ENCODE data around the gene TSNAX. TPM values are rescaled to one million over a fixed set of nuclear protein-coding genes. Genes with fewer than 3 reads are reported as not detected.

Gene TSNAX
- total and polyA plus RNA-seq, 4 donors, result 12.8 to 25.4 (median 19.6) TPM

DNA sequence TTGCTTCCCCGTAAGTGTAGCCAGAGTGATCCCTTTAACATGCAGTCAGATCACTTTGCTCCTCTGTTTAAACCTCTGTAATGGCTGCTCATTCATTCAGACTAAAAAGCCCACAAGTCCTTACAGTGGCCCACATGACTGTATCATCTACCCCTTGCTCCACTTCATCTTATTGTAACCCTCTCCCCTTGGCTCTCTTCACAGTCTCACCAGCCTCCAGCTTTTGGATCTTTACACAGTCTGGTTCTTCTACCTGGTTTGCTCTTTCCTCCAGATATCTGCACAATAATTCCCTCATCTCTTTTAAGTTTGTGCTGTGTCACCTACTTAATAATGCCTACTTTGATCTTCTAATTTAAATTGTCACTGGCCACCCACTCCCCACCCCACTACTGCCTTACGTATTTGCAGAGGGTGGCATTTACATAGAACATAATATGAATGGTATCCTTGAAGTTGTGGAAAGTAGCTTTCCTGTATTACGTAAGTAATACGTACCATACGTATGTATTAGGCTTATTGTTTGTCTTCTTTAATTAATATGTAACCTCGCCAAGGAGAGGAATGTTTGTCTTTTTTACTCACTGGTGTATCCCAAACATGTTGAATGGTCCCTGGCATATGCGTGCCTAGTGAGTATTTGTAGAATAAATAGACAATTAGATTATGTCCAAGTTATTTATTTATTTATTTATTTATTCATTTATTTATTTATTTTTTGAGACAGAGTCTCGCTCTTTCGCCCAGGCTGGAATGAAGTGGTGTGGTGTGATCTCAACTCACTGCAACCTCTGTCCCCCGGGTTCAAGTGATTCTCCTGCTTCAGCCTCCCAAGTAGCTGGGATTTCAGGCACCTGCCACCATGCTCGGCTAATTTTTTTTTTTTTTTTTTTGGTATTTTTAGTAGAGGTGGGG is 48.6 kb downstream of the TSNAX start:
- Histone ChIP-seq H3K27ac (ENCODE audit: low read depth in 1 of 2, low read length in 2 of 2) (no peak overlapping the region), H3K9ac (ENCODE audit: low read depth in 1 of 2, low read length in 2 of 2) (no peak overlapping the region), H3K36me3 (ENCODE audit: control insufficient read depth in 4 of 4, insufficient read depth in 3 of 4, low read depth in 1 of 4, low read length in 3 of 4) (peaks cover 0 to 2% (median 0%) of the 10 kb centered on the region in 4 donors), H3K27me3 (ENCODE audit: control insufficient read depth in 4 of 4, insufficient read depth in 4 of 4, low read length in 3 of 4) (no peaks in the 10 kb centered on the region), H3K4me3 (ENCODE audit: low read depth in 1 of 3, low read length in 3 of 3) (no peak overlapping the region), H3K9me3 (ENCODE audit: control insufficient read depth in 4 of 4, low read length in 3 of 4) (no peaks in the 10 kb centered on the region), H3K4me1 (ENCODE audit: control insufficient read depth in 4 of 4, insufficient read depth in 4 of 4, low read length in 3 of 4) (peaks cover 0 to 1% (median 0%) of the 10 kb centered on the region in 4 donors)
- 86% methylated on average over 11 of the region's 11 CpGs for WGBS
- TF ChIP-seq, protein P1, sequence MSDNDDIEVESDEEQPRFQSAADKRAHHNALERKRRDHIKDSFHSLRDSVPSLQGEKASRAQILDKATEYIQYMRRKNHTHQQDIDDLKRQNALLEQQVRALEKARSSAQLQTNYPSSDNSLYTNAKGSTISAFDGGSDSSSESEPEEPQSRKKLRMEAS (IDR thresholded peaks at IDR 0.05), result no peak
- TF ChIP-seq GABPA (IDR thresholded peaks at IDR 0.05 in 1 of 2, conservative IDR thresholded peaks at IDR 0.05 in 1 of 2) (no peak), SP1 (IDR thresholded peaks at IDR 0.05) (no peak), ATF3 (IDR thresholded peaks at IDR 0.05) (no peak), TAF1 (conservative IDR thresholded peaks at IDR 0.05) (no peak), RAD21 (IDR thresholded peaks at IDR 0.05) (no peak), CTCF (IDR thresholded peaks at IDR 0.05; ENCODE audit: low read depth, low read length, missing input control) (no peak), FOXA2 (IDR thresholded peaks at IDR 0.05) (no peak), FOXA1 (IDR thresholded peaks at IDR 0.05) (no peak)
- TF ChIP-seq, protein P2, sequence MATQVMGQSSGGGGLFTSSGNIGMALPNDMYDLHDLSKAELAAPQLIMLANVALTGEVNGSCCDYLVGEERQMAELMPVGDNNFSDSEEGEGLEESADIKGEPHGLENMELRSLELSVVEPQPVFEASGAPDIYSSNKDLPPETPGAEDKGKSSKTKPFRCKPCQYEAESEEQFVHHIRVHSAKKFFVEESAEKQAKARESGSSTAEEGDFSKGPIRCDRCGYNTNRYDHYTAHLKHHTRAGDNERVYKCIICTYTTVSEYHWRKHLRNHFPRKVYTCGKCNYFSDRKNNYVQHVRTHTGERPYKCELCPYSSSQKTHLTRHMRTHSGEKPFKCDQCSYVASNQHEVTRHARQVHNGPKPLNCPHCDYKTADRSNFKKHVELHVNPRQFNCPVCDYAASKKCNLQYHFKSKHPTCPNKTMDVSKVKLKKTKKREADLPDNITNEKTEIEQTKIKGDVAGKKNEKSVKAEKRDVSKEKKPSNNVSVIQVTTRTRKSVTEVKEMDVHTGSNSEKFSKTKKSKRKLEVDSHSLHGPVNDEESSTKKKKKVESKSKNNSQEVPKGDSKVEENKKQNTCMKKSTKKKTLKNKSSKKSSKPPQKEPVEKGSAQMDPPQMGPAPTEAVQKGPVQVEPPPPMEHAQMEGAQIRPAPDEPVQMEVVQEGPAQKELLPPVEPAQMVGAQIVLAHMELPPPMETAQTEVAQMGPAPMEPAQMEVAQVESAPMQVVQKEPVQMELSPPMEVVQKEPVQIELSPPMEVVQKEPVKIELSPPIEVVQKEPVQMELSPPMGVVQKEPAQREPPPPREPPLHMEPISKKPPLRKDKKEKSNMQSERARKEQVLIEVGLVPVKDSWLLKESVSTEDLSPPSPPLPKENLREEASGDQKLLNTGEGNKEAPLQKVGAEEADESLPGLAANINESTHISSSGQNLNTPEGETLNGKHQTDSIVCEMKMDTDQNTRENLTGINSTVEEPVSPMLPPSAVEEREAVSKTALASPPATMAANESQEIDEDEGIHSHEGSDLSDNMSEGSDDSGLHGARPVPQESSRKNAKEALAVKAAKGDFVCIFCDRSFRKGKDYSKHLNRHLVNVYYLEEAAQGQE (IDR thresholded peaks at IDR 0.05), result no peak
- DNase-seq (ENCODE audit: low spot score), result no peak

GRCh38 chr1:231580874-231581273 is 52.4 kb downstream of the TSNAX start:
- no peaks in the 10 kb centered on the region for H3K9me3 ChIP-seq (ENCODE audit: control insufficient read depth in 4 of 4, low read length in 3 of 4)
- H3K27me3 ChIP-seq (ENCODE audit: control insufficient read depth in 4 of 4, insufficient read depth in 4 of 4, low read length in 3 of 4), result no peaks in the 10 kb centered on the region
- peaks cover 0 to 2% (median 0%) of the 10 kb centered on the region in 4 donors for H3K36me3 ChIP-seq (ENCODE audit: control insufficient read depth in 4 of 4, insufficient read depth in 3 of 4, low read depth in 1 of 4, low read length in 3 of 4)
- H3K4me3 ChIP-seq (ENCODE audit: low read depth in 1 of 3, low read length in 3 of 3), result no peak overlapping the region
- H3K4me1 ChIP-seq (ENCODE audit: control insufficient read depth in 4 of 4, insufficient read depth in 4 of 4, low read length in 3 of 4), result no peaks in the 10 kb centered on the region
- H3K27ac ChIP-seq (ENCODE audit: low read depth in 1 of 2, low read length in 2 of 2), result no peak overlapping the region
- H3K9ac ChIP-seq (ENCODE audit: low read depth in 1 of 2, low read length in 2 of 2), result no peak overlapping the region
- 80% methylated on average over 1 of the region's 1 CpG for WGBS
- no peak for DNase-seq (ENCODE audit: low spot score)
- TF ChIP-seq NR2F2 (IDR thresholded peaks at IDR 0.05) (no peak), YY1 (IDR thresholded peaks at IDR 0.05) (no peak), ZBTB33 (IDR thresholded peaks at IDR 0.05) (no peak), GABPA (IDR thresholded peaks at IDR 0.05 in 1 of 2, conservative IDR thresholded peaks at IDR 0.05 in 1 of 2) (no peak), FOXA2 (IDR thresholded peaks at IDR 0.05) (no peak), JUND (IDR thresholded peaks at IDR 0.05) (no peak), HNF4G (IDR thresholded peaks at IDR 0.05) (no peak), ATF3 (IDR thresholded peaks at IDR 0.05) (no peak), HNF4A (conservative IDR thresholded peaks at IDR 0.05) (no peak), SP1 (IDR thresholded peaks at IDR 0.05) (no peak), TAF1 (conservative IDR thresholded peaks at IDR 0.05) (no peak), RAD21 (IDR thresholded peaks at IDR 0.05) (no peak)
- TF ChIP-seq, protein P1 (IDR thresholded peaks at IDR 0.05), result no peak
- TF ChIP-seq, protein P2 (IDR thresholded peaks at IDR 0.05), result no peak

Data from liver (tissue), 9 donors.